Superior temporal gyrus (tissue), 1 donor: Measurements from ENCODE around the gene UBE2L3.
"Not testable (repeated sequence)": the region's sequence is repeated elsewhere in the genome, so short reads cannot be mapped to it uniquely, and the experiment has no call there.

ENCODE experiments used
- DNase-seq: peaks from one replicate; pipeline ENCODE4 v3.0.0-alpha.2; 2016; ENCODE audit errors: extremely low spot score

The UBE2L3 gene

GRCh38 chr22:21571679-21572078, 4.2 kb downstream of the UBE2L3 start:
- DNase-seq = no peak

GRCh38 chr22:21573293-21573734, 5.8 kb downstream of the UBE2L3 start:
- DNase-seq = no peak

GRCh38 chr22:21573750-21574494, 6.4 kb downstream of the UBE2L3 start:
- DNase-seq = no peak

- no peak for DNase-seq
These were observed 11.9 kb downstream of the UBE2L3 start for GRCh38 chr22:21579474-21579851.

DNA sequence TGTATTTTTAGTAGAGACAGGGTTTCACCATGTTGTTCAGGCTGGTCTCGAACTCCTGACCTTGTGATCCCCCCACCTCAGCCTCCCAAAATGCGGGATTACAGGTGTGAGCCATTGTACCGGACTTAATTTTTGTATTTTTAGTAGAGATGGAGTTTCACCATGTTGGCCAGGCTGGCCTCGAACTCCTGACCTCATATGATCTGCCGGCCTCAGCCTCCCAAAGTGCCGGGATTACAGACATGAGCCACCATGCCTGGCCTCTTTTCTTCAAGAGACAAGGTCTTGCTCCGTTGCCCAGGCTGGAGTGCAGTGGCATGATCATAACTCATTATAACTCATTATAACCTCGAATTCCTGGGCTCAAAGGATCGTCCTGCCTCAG, 13.1 kb downstream of the UBE2L3 start:
- DNase-seq = not testable (repeated sequence)

- DNase-seq = not testable (repeated sequence)
These were observed 13.6 kb downstream of the UBE2L3 start for GRCh38 chr22:21581009-21581713.

DNA sequence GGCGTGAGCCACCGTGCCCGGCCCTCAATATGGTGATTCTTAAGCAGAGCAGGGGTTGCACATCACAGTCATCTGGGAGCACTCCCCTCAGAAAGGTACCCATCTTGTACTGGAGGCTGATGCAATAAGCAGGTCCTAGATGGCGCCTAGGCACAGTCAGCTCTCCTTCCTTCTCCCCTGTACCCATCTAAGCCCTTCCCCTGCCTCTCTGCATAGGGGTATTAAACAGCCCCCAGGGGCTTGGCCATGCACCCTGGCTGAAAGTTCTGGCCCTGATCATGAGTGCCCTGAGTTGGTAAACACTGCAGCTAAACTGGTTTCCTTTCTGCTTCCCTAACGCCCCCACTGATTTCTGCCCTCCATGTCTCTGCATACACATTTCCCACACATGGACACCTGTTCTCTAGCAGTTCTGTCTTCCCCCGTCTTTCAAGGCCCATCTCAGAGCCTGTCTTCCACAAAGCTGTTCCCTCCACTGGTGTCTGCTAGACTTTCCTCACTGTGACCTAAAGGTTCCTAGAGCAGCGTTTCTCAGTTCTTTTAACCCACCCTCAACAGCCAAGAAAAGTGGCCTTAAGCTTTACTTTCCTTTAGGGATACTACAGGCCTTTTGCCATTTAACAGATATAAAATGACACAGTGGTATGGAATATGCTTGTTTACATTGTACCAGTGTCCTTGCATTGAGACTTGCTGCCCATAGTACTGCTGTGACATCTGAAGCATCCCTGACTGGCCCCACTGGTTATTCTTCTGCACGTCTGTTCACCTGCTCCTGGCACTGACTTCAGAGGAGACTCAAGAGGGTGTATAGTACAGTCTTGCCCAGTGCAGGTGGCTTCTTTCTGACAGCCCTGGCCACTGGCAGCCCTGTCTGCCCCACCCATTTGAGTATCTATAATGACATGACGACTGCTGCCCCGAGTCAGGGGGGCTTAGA, 15.6 kb downstream of the UBE2L3 start:
- DNase-seq = no peak

DNA sequence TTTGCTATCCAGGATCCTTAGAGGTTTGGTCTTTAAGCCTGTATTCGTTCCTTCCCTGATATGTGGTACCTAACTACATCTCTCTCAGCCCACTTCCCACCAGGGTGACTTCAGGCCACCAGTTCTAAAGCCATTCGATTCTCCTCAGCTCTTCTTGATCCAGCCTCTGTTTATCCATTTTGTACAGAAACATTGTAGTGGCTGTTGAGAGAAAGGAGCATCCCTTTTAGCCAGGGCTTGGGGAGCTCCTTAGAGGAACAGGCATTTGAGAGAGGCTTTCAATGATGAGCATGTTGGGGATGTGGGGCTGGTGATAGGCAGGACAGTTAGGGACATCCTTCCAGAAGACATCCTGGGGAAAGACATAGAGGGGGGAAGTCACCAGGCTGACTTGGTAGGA, 17.9 kb downstream of the UBE2L3 start:
- no peak for DNase-seq

DNA sequence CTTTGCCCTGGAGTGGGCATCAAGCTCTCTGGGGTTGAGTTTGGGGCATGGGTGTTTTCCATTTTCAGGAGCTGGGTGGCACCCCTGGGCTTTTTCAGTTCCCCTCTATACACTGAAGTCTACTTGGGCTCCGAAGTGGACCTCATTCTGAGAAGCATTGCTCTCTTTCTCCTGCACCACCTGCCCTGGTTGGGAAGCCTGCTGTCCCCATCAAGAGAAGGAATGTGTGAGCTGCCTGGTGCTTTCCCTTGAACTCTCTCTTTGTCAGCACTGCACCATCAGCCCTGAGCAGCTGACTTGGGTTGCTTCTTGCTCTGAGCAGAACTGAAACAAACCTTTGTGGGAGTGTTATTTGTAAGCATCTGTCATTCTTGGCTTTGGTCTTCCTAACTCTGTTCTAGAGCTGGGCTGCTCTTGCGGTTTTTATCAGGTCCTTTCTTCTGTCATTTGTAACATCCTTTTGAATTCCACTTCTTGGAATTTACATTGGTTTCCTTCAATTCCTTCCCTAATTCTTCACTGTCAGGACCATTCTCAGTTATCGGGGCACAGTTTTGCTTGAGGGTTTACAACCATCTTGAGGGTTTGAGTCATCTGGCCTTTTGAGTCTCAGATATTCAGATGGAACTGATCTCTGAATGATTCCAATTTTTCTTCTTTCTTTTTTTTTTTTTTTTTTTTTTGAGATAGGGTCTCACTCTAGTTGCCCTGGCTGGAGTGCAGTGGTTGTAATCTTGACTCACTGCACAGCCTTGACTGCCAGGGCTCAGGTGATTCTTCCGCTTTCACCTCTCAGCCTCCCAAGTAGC, 20.5 kb downstream of the UBE2L3 start:
- DNase-seq = peak; percentile 79

DNA sequence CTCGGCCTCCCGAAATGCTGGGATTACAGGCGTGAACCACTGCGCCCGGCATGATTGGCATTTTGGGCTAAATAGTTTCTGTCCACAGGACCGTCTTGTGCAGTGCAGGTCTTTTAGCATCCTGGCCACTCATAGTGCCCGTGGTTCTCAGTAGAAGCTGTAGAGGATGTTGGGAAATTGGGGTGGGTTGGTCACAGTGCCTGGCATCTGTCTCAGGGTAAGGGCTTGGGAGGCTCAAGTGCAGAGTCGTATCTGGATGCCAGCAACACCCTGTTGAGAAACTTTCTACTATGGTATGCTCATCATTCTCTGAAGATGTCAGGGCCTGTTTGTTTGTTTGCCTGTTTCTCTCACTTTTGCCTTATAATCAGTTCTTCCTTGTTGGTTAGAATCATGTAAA, 21.9 kb downstream of the UBE2L3 start:
- DNase-seq = no peak

GRCh38 chr22:21590809-21591641, 23.5 kb downstream of the UBE2L3 start:
- DNase-seq = peak; percentile 42

DNA sequence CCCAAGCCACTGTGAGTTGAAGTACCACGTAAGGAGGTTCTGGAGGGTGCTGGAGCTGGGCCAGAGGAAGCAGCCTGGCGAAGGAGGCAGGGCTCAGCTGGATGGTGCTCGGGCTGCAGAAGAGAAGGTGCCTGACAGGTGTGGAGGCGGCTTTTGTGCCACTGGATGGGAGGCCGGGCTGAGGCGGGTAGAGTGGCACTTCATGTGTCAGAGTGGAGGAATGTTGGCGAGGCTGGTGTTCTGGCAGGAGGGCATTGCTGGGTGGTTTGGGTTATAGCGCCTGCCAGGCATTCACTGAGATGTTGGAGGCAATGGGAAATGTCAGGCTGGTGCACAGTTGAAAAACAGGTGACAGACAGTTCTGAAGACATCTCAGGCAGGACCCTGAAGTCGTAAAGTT, 24.2 kb downstream of the UBE2L3 start:
- no peak for DNase-seq

- no peak for DNase-seq
These were observed 24.9 kb downstream of the UBE2L3 start for GRCh38 chr22:21592422-21592821.

GRCh38 chr22:21593406-21594232, 26.1 kb downstream of the UBE2L3 start:
- DNase-seq = no peak

- no peak for DNase-seq
These were observed 27.4 kb downstream of the UBE2L3 start for GRCh38 chr22:21594865-21595452.

DNA sequence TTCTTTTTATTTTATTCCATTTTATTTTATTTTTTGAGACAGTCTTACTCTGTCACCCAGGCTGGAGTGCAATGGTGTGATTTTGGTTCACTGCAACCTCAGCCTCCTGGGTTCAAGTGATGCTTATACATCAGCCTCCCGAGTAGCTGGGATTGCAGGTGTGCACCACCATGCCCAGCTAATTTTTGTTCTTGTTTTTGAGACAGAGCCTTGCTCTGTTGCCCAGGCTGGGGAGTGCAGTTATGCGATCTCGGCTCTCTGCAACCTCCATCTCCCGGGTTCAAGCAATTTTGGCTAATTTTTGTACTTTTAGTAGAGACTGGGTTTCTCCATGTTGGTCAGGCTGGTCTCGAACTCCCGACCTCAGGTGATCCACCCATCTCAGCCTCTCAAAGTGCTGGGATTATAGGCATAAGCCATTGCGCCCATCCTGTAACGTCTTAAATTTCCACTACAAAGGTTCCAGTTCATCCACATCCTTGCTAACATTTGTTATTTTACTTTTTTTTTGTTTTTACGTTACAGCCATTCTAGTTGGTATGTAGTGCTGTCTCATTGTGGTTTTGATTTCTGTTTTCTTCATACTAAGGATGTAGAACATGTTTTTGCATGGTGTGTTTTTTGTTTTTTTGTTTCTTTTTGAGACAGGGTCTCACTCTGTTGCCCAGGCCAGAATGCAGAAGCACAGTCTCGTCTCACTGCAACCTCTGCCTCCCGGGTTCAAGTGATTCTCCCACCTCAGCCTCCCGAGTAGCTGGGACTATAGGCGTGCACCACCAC, 29.0 kb downstream of the UBE2L3 start:
- not testable (repeated sequence) for DNase-seq

- no peak for DNase-seq
These were observed 30.8 kb downstream of the UBE2L3 start for GRCh38 chr22:21598302-21598701.
